Measurements from ENCODE around the gene LAMA4. TPM values are rescaled to one million over a fixed set of nuclear protein-coding genes. Genes with fewer than 3 reads are reported as not detected.

The LAMA4 gene
- total RNA-seq, 1 experiment from 2014 or later = 11.9 TPM

- no peak for ATAC-seq
- intact Hi-C loops (cut with micrococcal nuclease; ENCODE audit: unreplicated experiment) (no loop called here), in situ Hi-C loops (cut with HindIII; ENCODE audit: low pct_unique_long_range_greater_than_20kb, low sequenced_read_pairs) (no loop called here)
- BruUV-seq (replicated peaks) = no TSS peak
- H3K9me3 ChIP-seq (ENCODE audit: control insufficient read depth, insufficient read depth, low read depth, low read length) = no peaks in the 10 kb centered on the region
- H3K4me3 ChIP-seq (ENCODE audit: low read depth in 2 of 2, low read length in 2 of 2) = no peak overlapping the region
- H3K4me1 ChIP-seq (ENCODE audit: control insufficient read depth, insufficient read depth, low read length) = no peaks in the 10 kb centered on the region
- H3K36me3 ChIP-seq (ENCODE audit: control insufficient read depth, insufficient read depth, low read length) = no peaks in the 10 kb centered on the region
- H3K27ac ChIP-seq (ENCODE audit: low read length) = no peak overlapping the region
- no peaks in the 10 kb centered on the region for H3K27me3 ChIP-seq (ENCODE audit: control insufficient read depth, insufficient read depth, low read length)
- CTCF ChIA-PET = interaction anchor here (0.7 kb wide), 1 partner anchor 16 kb away, joined by 4 read pairs; the partner anchor contains the start of gene LAMA4
- no peak for DNase-seq (ENCODE audit: low read depth, low spot score)
- no peak for TF ChIP-seq SIN3A (IDR thresholded peaks at IDR 0.05; ENCODE audit: borderline replicate concordance, insufficient read depth, low read depth, low read length)
- no peak for TF ChIP-seq CTCF (IDR thresholded peaks at IDR 0.05)
- TF ChIP-seq POLR2AphosphoS5 (IDR thresholded peaks at IDR 0.05; ENCODE audit: low read depth, low read length) = no peak
- no peak for TF ChIP-seq TCF7L2 (IDR thresholded peaks at IDR 0.05; ENCODE audit: low read depth, low read length)
- TF ChIP-seq REST (IDR thresholded peaks at IDR 0.05; ENCODE audit: insufficient read depth in 1 of 2, low read depth in 2 of 2, low read length in 1 of 2) = no peak
- POLR2A ChIA-PET = no interaction called here
Observed at GRCh38 chr6:112269979-112270566, 15.7 kb upstream of the LAMA4 start.

- BruUV-seq (replicated peaks) = no TSS peak
- peak; percentile 67 for TF ChIP-seq CTCF (IDR thresholded peaks at IDR 0.05)
- no peak for TF ChIP-seq TCF7L2 (IDR thresholded peaks at IDR 0.05; ENCODE audit: low read depth, low read length)
- in situ Hi-C loops (cut with HindIII; ENCODE audit: low pct_unique_long_range_greater_than_20kb, low sequenced_read_pairs) (no loop called here), intact Hi-C loops (cut with micrococcal nuclease; ENCODE audit: unreplicated experiment) (no loop called here)
- no peak for ATAC-seq
- H3K36me3 ChIP-seq (ENCODE audit: control insufficient read depth, insufficient read depth, low read length) = no peaks in the 10 kb centered on the region
- ChIA-PET POLR2A (no interaction called here), CTCF (interaction anchor here (0.6 to 0.7 kb wide), 2 partner anchors 15 to 89 kb away, joined by 3 to 4 read pairs; partner anchors contain the start of gene LAMA4)
- no peaks in the 10 kb centered on the region for H3K4me1 ChIP-seq (ENCODE audit: control insufficient read depth, insufficient read depth, low read length)
- no peaks in the 10 kb centered on the region for H3K27me3 ChIP-seq (ENCODE audit: control insufficient read depth, insufficient read depth, low read length)
- no peak overlapping the region for H3K27ac ChIP-seq (ENCODE audit: low read length)
- H3K9me3 ChIP-seq (ENCODE audit: control insufficient read depth, insufficient read depth, low read depth, low read length) = no peaks in the 10 kb centered on the region
- no peak for DNase-seq (ENCODE audit: low read depth, low spot score)
- H3K4me3 ChIP-seq (ENCODE audit: low read depth in 2 of 2, low read length in 2 of 2) = no peak overlapping the region
Observed at GRCh38 chr6:112269114-112269513, 14.7 kb upstream of the LAMA4 start.

Measured in Panc1 (cell line).